D341Med (cell line): Measurements from ENCODE around the gene NMNAT2.

Source experiments
- DNase-seq: peaks from one replicate; pipeline ENCODE4 v3.0.0; 2012; ENCODE audit warnings: low spot score

The NMNAT2 gene

DNA sequence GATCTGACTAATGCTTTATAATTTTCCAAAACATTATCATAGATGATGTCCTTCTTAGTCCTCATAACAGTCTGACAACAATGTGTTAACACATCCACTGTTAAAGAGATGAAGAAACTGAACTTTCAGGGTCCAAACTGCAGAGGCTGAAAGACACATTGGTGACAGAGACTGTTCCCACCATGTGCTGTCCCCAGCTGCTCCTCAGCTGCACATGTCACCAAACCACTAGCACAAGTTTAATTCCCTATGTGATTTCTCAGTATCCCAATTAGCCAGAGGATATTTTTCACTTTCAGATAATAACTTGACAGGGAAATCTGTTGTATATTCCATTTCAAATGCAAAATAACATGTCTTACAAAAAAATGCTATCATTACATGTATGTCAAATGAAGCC lies 207.5 kb downstream of the NMNAT2 start:
- no peak for DNase-seq

DNA sequence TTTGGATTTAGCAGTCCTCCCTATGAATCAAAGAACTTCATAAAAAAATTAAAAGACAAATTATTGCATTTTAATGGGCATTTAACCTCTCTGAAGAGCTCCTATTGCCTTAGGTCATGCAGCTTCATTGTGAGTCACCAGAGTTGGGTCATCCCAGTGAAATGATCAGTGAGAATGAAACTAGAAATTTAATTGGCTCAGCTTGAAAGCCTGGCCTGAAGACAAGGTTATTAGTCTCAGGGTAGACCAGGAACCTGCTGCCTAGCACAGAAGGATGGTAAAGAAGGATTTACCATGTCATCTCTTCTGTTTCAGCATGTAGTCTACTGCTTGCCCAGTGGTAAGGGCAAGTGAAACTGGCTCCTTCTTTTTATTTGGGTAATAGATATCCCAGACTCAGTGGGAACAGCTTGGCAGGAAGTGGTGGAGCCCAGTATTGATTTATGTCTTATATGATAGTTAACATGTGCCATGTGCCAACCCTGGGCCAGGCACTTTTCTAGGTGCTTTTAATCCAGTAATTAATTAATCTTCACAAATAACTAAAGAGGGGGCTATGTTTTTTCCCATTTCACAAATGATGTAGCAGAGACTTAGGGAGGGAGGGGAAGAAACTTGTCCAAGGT lies 208.5 kb downstream of the NMNAT2 start:
- DNase-seq = no peak

DNA sequence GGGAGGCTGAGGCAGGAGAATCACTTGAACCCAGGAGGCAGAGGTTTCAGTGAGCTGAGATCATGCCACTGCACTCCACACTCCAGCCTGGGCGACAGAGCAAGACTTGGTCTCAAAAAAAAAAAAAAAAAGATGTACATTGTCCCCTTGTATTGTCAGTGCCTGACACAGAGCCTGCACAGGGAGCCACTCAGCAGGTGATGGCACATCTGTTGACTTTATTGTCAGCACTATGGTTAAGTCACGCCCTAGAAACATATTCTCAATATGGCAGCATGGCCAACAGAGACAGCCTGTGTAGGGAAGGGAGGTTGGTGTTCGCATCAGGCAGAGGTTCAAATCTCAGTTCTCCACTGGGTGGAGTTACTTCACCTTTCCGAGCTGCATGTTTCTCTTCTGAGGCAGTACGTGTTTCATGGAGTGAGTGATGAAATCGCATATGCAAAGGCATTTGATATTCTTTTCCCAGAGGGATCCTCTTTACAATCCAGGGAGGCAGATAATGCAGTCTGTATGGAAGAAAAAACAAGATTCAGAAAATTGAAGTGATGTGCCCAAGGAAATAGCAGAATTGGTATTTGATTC lies 211.6 kb downstream of the NMNAT2 start:
- DNase-seq = no peak

DNA sequence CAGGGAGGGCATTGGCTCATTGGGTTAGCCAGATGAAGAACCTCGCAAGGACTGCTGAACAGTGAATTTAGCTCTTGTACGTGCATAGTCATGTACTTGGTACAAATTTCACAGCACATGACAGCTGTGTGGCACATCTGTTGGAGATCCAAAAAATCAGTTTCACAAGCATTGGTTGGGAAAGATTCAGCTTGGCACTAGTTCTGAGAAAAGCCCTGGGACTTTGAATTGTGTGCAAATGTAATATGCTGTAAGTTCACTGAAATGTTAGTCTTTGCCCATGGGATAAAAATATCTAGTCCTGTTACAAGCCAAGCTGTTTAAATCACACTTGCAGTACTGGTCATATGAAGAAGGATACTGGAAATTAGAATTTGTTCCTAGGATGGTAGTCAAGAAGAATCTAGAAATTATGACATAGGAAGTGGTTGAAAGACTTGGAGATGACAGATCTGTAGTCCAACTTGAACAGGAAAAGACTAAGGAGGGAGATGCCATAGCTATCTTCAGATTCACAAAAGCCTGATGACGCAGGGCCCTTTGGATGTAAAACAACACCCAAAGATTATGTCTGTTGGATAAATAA lies 212.9 kb downstream of the NMNAT2 start:
- DNase-seq = no peak

DNA sequence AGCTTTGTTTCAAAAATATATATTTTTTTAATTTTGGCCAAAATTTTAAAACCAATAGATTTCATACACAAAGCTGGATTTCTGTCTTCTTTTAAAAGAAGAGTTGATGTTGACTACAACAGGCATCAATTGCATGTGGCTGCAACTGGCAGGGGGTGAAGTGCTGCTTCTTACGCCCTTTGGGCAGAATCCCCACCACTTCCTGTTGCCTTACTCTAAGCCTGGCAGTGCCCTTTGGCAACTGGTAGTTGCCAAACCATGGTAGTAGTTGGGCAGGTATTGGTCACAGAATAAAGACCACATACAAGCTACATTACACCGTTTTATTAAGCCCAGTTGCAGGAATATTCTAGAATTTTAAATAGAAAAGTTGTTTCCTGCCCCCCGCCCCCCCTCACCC lies 215.1 kb downstream of the NMNAT2 start:
- no peak for DNase-seq

DNA sequence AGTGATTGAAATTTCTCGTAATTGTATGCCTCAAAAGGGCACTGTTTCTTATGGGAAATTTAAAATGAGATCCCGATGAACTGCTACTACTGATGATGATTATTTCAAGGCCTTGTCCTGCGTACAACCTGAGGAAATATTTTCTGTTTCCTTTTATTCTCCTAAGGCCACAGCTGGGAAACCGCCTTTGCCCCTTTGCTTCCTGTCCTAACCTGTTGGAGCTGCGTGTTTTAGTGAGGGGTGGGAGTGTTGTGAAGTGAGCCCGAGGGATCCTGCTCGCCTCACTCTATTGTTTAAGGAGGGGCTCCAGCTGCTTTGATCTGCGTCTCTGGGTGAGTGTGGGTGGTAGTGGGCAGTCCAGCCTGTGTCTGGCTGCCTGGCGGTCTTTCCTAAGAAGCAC lies 217.7 kb downstream of the NMNAT2 start:
- DNase-seq = no peak

DNA sequence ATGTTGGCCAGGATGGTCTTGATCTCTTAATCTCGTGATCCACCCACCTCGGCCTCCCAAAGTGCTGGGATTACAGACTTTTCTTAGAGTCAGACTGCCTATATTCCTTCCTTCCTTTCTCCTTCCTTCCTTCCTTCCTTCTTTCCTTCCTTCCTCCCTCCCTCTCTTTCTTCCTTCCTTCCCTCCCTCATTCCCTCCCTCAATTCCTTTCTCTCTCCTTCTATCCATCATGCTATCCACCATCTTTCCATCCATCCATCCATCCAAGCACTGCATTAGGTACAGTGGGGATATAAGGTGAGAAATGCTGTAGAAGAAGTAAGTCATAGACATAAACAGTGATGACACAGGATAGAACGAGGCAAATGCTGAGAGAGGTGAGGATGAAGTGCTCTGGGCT lies 218.9 kb downstream of the NMNAT2 start:
- no peak for DNase-seq

DNA sequence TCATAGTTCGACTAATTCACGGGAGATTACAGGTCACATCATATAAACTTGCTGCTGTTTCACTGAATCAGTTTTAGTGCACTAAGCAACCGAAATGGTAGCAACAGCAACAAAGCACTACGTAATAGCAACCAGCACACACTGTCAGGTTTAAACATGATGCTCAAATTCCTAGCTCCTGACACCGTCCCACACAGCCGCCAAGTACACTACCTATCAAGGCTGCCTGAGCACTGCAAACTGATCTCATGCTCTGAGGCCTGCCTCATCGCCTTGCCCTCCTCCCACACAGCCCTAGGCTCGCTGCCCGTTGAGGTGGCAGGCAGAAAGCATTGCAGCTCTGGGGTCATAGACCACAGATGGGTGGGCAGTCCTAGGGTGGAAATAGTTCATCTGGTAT lies 219.7 kb downstream of the NMNAT2 start:
- no peak for DNase-seq
